Tibial nerve (tissue), 4 donors: ENCODE data around the gene RBMS3. TPM values are rescaled to one million over a fixed set of nuclear protein-coding genes. Genes with fewer than 3 reads are reported as not detected.

ENCODE experiments used
- DNase-seq, 2 donors: peaks; one replicate each; pipeline ENCODE4 v3.0.0-alpha.2; 2019; ENCODE audit warnings: low spot score in 2 of 2
- H3K27ac ChIP-seq, 4 donors: fragments of 200-600 bp; sonication (generic) in 3 of 4; one replicate each; pipeline ENCODE4 v1.5.1; 2017 to 2019; ENCODE audit warnings: mild to moderate bottlenecking in 1 of 4
- H3K27me3 ChIP-seq, 2 donors: fragments of 200-600 bp; sonication (generic) in 1 of 2; one replicate each; pipeline versions ENCODE4 v1.5.1 to v1.6.0; 2017 to 2019
- H3K36me3 ChIP-seq, 3 donors: fragments of 200-600 bp; sonication (generic); one replicate each; pipeline ENCODE4 v1.5.1; 2018 to 2019
- H3K4me1 ChIP-seq, 4 donors: fragments of 200-600 bp; sonication (generic) in 3 of 4; one replicate each; pipeline ENCODE4 v1.5.1; 2017 to 2019
- H3K4me3 ChIP-seq, 4 donors: fragments of 200-600 bp; sonication (generic) in 3 of 4; one replicate each; pipeline ENCODE4 v1.5.1; 2017 to 2019; ENCODE audit warnings: mild to moderate bottlenecking in 1 of 4, moderate library complexity in 1 of 4
- H3K9me3 ChIP-seq, 4 donors: fragments of 200-600 bp; sonication (generic) in 3 of 4; one replicate each; pipeline ENCODE4 v1.5.1; 2017 to 2019
- EP300 ChIP-seq, 2 donors: sonication (generic); formaldehyde crosslinking; IDR thresholded peaks; one replicate each; pipeline ENCODE4 v1.6.1; 2017; ENCODE audit warnings: antibody characterized with exemption in 2 of 2, mild to moderate bottlenecking in 1 of 2
- POLR2A ChIP-seq, 2 donors: fragments of 450-650 bp; IDR thresholded peaks; one replicate each; pipeline ENCODE4 v1.6.1; 2017; ENCODE audit warnings: antibody characterized with exemption in 2 of 2, mild to moderate bottlenecking in 2 of 2, moderate library complexity in 2 of 2
- WGBS, 2 donors: methylation state at CpG; one replicate each; pipeline ENCODE4 v1.1.5; 2018; 5-methylcytosine and 5-hydroxymethylcytosine counted together
- total RNA-seq, 4 donors: library from RNA; depleted of rRNA; stranded (reverse); fragments of >200 nt; gene quantifications; one replicate each; pipeline ENCODE4 v1.1.0, GENCODE V29; 2016
- TF ChIP-seq, protein P1 (sequence below), 5 experiments: fragments of 200-600 bp in 3 of 5; fragments of 450-650 bp in 2 of 5; sonication (generic) in 3 of 5; IDR thresholded peaks; one replicate each; pipeline ENCODE4 v1.5.1; 2016 to 2019; ENCODE audit warnings: antibody characterized with exemption in 5 of 5, mild to moderate bottlenecking in 3 of 5, moderate library complexity in 2 of 5

The RBMS3 gene
- total RNA-seq, 4 donors from 2014 or later, result 157 to 175 (median 161) TPM

GRCh38 chr3:29745232-29745870 lies 464.5 kb downstream of the RBMS3 start:
- TF ChIP-seq, protein P1, sequence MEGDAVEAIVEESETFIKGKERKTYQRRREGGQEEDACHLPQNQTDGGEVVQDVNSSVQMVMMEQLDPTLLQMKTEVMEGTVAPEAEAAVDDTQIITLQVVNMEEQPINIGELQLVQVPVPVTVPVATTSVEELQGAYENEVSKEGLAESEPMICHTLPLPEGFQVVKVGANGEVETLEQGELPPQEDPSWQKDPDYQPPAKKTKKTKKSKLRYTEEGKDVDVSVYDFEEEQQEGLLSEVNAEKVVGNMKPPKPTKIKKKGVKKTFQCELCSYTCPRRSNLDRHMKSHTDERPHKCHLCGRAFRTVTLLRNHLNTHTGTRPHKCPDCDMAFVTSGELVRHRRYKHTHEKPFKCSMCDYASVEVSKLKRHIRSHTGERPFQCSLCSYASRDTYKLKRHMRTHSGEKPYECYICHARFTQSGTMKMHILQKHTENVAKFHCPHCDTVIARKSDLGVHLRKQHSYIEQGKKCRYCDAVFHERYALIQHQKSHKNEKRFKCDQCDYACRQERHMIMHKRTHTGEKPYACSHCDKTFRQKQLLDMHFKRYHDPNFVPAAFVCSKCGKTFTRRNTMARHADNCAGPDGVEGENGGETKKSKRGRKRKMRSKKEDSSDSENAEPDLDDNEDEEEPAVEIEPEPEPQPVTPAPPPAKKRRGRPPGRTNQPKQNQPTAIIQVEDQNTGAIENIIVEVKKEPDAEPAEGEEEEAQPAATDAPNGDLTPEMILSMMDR (IDR thresholded peaks at IDR 0.05), result no peak
- TF ChIP-seq POLR2A (IDR thresholded peaks at IDR 0.05), result no peak
- no peak for TF ChIP-seq EP300 (IDR thresholded peaks at IDR 0.05)
- Histone ChIP-seq H3K36me3 (peaks cover 0 to 9% (median 0%) of the 10 kb centered on the region in 3 donors), H3K4me1 (peaks cover 0 to 33% (median 0%) of the 10 kb centered on the region in 4 donors), H3K27ac (no peak overlapping the region), H3K27me3 (no peaks in the 10 kb centered on the region), H3K9me3 (no peaks in the 10 kb centered on the region), H3K4me3 (no peak overlapping the region)
- DNase-seq, result no peak
- WGBS, 2 donors, result 57 to 58% methylated on average over 4 of the region's 4 CpGs

DNA sequence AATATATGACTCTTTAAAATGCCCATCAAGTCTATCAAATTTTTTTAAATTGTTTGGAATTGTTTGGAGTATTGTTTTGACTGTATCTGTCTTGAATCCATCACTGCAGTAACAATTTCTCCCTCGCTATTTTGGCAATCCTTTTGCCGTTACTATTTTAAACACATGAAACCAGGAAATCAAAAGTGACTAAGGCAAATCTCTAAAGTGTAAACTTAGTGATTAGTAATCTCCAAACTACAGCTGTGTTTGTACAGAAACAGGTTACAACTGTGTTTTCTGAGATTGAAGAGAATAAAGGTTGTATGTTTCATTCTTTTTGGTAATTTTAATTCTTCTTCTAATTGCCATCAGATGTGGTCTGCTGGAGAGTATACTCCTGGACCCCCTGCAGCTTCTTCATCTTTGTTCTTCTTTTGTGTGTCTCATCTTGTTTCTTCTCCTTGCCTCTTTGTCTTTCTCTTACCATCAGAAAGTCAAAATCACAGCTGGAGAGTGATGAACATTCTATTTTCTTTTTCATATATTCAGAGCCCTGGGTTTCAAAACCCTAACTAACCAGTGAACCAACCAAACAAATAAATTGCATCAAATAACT lies 465.4 kb downstream of the RBMS3 start:
- TF ChIP-seq, protein P1 (IDR thresholded peaks at IDR 0.05), result no peak
- TF ChIP-seq POLR2A (IDR thresholded peaks at IDR 0.05) (no peak), EP300 (IDR thresholded peaks at IDR 0.05) (no peak)
- Histone ChIP-seq H3K36me3 (peaks cover 0 to under 1% (median 0%) of the 10 kb centered on the region in 3 donors), H3K27me3 (no peaks in the 10 kb centered on the region), H3K4me1 (peaks cover 0 to 30% (median 0%) of the 10 kb centered on the region in 4 donors), H3K4me3 (no peak overlapping the region), H3K9me3 (no peaks in the 10 kb centered on the region), H3K27ac (no peak overlapping the region)
- no peak for DNase-seq
- WGBS, 2 donors, result 60 to 61% methylated on average over 2 of the region's 2 CpGs

DNA sequence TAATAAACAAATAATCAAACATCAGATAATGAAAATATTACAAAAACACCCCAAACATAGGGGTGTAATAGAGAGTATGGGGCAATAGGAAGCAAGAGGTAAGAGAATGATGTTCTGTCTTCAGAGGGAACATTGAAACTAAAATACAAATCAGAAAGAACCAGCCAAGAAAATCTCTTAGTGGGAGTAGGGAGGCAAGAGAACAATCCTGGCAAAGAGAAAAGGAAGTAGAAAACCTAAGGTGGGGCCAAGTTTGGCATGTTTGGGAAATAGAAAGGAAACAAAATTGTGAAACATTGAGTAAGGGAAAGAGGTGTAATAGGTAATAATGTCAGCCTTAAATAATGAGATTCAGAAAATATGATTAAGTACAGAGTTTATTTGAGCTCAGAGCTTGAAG lies 467.1 kb downstream of the RBMS3 start:
- H3K9me3 ChIP-seq, result no peaks in the 10 kb centered on the region
- no peaks in the 10 kb centered on the region for H3K27me3 ChIP-seq
- H3K36me3 ChIP-seq, result no peaks in the 10 kb centered on the region
- H3K4me3 ChIP-seq, result no peak overlapping the region
- H3K4me1 ChIP-seq, result peaks cover 0 to 30% (median 0%) of the 10 kb centered on the region in 4 donors
- TF ChIP-seq EP300 (IDR thresholded peaks at IDR 0.05), result peak in 1 of 2 donors; percentile 27
- TF ChIP-seq, protein P1 (IDR thresholded peaks at IDR 0.05), result no peak
- H3K27ac ChIP-seq, result peak overlapping the region in 1 of 4 donors; percentile 29
- DNase-seq, result no peak

- Histone ChIP-seq H3K9me3 (no peaks in the 10 kb centered on the region), H3K27ac (no peak overlapping the region), H3K4me3 (no peak overlapping the region), H3K27me3 (no peaks in the 10 kb centered on the region), H3K4me1 (peaks cover 0 to 31% (median 0%) of the 10 kb centered on the region in 4 donors), H3K36me3 (no peaks in the 10 kb centered on the region)
- DNase-seq, result no peak
- TF ChIP-seq POLR2A (IDR thresholded peaks at IDR 0.05), result no peak
- no peak for TF ChIP-seq EP300 (IDR thresholded peaks at IDR 0.05)
- TF ChIP-seq, protein P1 (IDR thresholded peaks at IDR 0.05), result no peak
- WGBS, 2 donors, result 78 to 85% methylated on average over 9 of the region's 9 CpGs
These were observed 470.9 kb downstream of the RBMS3 start for GRCh38 chr3:29751647-29752314.

GRCh38 chr3:29754346-29754745 lies 473.5 kb downstream of the RBMS3 start:
- TF ChIP-seq POLR2A (IDR thresholded peaks at IDR 0.05) (no peak), EP300 (IDR thresholded peaks at IDR 0.05) (no peak)
- TF ChIP-seq, protein P1 (IDR thresholded peaks at IDR 0.05), result no peak
- no peak overlapping the region for H3K4me3 ChIP-seq
- WGBS, 2 donors, result 94 to 96% methylated on average over 1 of the region's 1 CpG
- no peaks in the 10 kb centered on the region for H3K9me3 ChIP-seq
- no peak for DNase-seq
- H3K27ac ChIP-seq, result peak overlapping the region in 1 of 4 donors; percentile 89
- H3K27me3 ChIP-seq, result no peaks in the 10 kb centered on the region
- no peaks in the 10 kb centered on the region for H3K36me3 ChIP-seq
- peaks cover 0 to 37% (median 11%) of the 10 kb centered on the region in 4 donors for H3K4me1 ChIP-seq
